K562 (cell line): ENCODE data around the gene LILRA6. TPM values are rescaled to one million over a fixed set of nuclear protein-coding genes. Genes with fewer than 3 reads are reported as not detected.
A peak's percentile ranks its signal among the peaks of the same experiment; 100 is the strongest.

Experiments used
- ATAC-seq: fragments of 200-7000 bp; cut with Tn5 transposase; 3 replicates; pipeline ENCODE4 v1.9.1; 2020; ENCODE audit warnings: moderate library complexity
- BruUV-seq: library from RNA; stranded (reverse); fragments of 400-500 nt; replicated peaks from 2 replicates; lab custom pipeline; 2021; lab: Mats Ljungman, UMichigan
- CTCF ChIA-PET: fragments of 300-600 bp; formaldehyde crosslinking; extraction: SDS; loops from one replicate; lab custom pipeline; 2021; ENCODE audit warnings: low intra/inter-chr PET ratio; lab: Yijun Ruan, JAX
- POLR2A ChIA-PET: fragments of 300-600, 350-650 bp; sonication (Branson Sonifier 250); formaldehyde crosslinking; extraction: SDS; loops from one replicate; lab custom pipeline; 2021; ENCODE audit warnings: antibody characterized with exemption, inconsistent platforms; lab: Yijun Ruan, JAX
- DNase-seq, 4 experiments: peaks; one replicate each; pipeline versions ENCODE4 v3.0.0 to v3.0.0-alpha.2; 2011 to 2018; ENCODE audit warnings: low spot score in 3 of 4, mixed read lengths in 3 of 4; ENCODE audit errors: extremely low read depth in 1 of 4
- FAIRE-seq: peaks from 2 replicates; lab custom pipeline; 2011; peaks lifted over from hg19 to GRCh38; lab: Jason Lieb, UNC
- H2AFZ ChIP-seq: 2 replicates; pipeline ENCODE4 v1.6.0; 2011; ENCODE audit warnings: low read depth, low read length, control low read depth, inconsistent platforms
- H3K27ac ChIP-seq: fragments of 200-600 bp; 3 replicates; pipeline ENCODE4 v1.8.0; 2011; ENCODE audit warnings: low read depth, mild to moderate bottlenecking, control low read depth, inconsistent platforms, low read length, moderate library complexity, mixed read lengths; ENCODE audit errors: extremely low read depth
- H3K27me3 ChIP-seq, 2 experiments: fragments of 300-600 bp in 1 of 2; 2 replicates in 1 of 2; 3 replicates in 1 of 2; pipeline versions ENCODE4 v1.6.0 to v1.8.0; 2011; ENCODE audit warnings: inconsistent platforms in 2 of 2, low read length in 2 of 2, mild to moderate bottlenecking in 1 of 2, mixed read lengths in 1 of 2, moderate library complexity in 1 of 2; ENCODE audit not compliant: control insufficient read depth in 2 of 2, insufficient read depth in 2 of 2
- H3K36me3 ChIP-seq: fragments of 300-600 bp; 3 replicates; pipeline ENCODE4 v1.8.0; 2011; ENCODE audit warnings: mild to moderate bottlenecking, low read length, inconsistent platforms; ENCODE audit not compliant: control insufficient read depth, insufficient read depth
- H3K4me1 ChIP-seq, 2 experiments: fragments of 200-600 bp in 1 of 2; replicated peaks in 1 of 2; 2 replicates in 1 of 2; 3 replicates in 1 of 2; pipeline versions ENCODE4 v1.5.1 to v1.8.0; 2011; ENCODE audit warnings: inconsistent platforms in 2 of 2, low read length in 2 of 2, mild to moderate bottlenecking in 1 of 2, mixed read lengths in 1 of 2, moderate library complexity in 1 of 2; ENCODE audit not compliant: control insufficient read depth in 2 of 2, insufficient read depth in 2 of 2
- H3K4me2 ChIP-seq: 2 replicates; pipeline ENCODE4 v1.6.1; 2011; ENCODE audit warnings: low read length, control low read depth, inconsistent platforms, mixed read lengths; ENCODE audit not compliant: insufficient read depth
- H3K4me3 ChIP-seq: fragments of 200-600 bp; sonication (generic), shearing (Covaris generic); 2 replicates; pipeline ENCODE4 v1.5.1; 2016; ENCODE audit warnings: control low read depth, inconsistent platforms
- H3K79me2 ChIP-seq: fragments of 200-600 bp; 3 replicates; pipeline ENCODE4 v1.8.0; 2011; ENCODE audit warnings: low read length, inconsistent platforms; ENCODE audit not compliant: control insufficient read depth, insufficient read depth
- H3K9ac ChIP-seq, 2 experiments: 2 replicates each; pipeline versions ENCODE4 v1.6.0 to v1.6.1; 2011; ENCODE audit warnings: low read depth in 2 of 2, low read length in 2 of 2, control low read depth in 1 of 2, inconsistent platforms in 1 of 2, mild to moderate bottlenecking in 1 of 2, mixed read lengths in 1 of 2; ENCODE audit not compliant: insufficient read depth in 1 of 2
- H3K9me1 ChIP-seq: one replicate; pipeline ENCODE4 v1.6.0; 2011; ENCODE audit warnings: inconsistent platforms, mild to moderate bottlenecking, low read length, moderate library complexity; ENCODE audit not compliant: control insufficient read depth, insufficient read depth
- H3K9me3 ChIP-seq: replicated peaks from 2 replicates; pipeline ENCODE4 v1.5.1; 2011; ENCODE audit warnings: low read depth, low read length, inconsistent platforms; ENCODE audit not compliant: control insufficient read depth, insufficient read depth
- H4K20me1 ChIP-seq: replicated peaks from 2 replicates; pipeline ENCODE4 v1.6.1; 2011; ENCODE audit warnings: low read length, inconsistent platforms, mixed read lengths; ENCODE audit not compliant: control insufficient read depth, insufficient read depth
- C11orf30 ChIP-seq: fragments of 450-650 bp; IDR thresholded peaks from 2 replicates; pipeline ENCODE4 v1.6.1; 2016; ENCODE audit warnings: low read depth, mild to moderate bottlenecking
- E4F1 ChIP-seq: fragments of 250-450 bp; sonication (Bioruptor Pico); IDR thresholded peaks from 2 replicates; pipeline ENCODE4 v1.5.0; 2021; ENCODE audit warnings: mild to moderate bottlenecking, borderline replicate concordance
- GTF2A2 ChIP-seq: IDR thresholded peaks from 2 replicates; pipeline ENCODE4 v1.6.1; 2016; ENCODE audit warnings: mild to moderate bottlenecking, missing genetic modification characterization, missing compliant biosample characterization
- HNRNPUL1 ChIP-seq: fragments of 200-400 bp; formaldehyde crosslinking; IDR thresholded peaks from 2 replicates; pipeline ENCODE4 v1.6.1; 2017; ENCODE audit warnings: low read length
- ZNF133 ChIP-seq: fragments of 250-450 bp; sonication (Bioruptor Pico); IDR thresholded peaks from 2 replicates; pipeline ENCODE4 v1.4.0; 2020; ENCODE audit warnings: mild to moderate bottlenecking
- ZNF407 ChIP-seq: fragments of 450-650 bp; IDR thresholded peaks from 2 replicates; pipeline ENCODE4 v1.6.1; 2016; ENCODE audit warnings: low read depth
- WGBS: fragments of 100-300 bp; shearing (Covaris generic); methylation state at CpG from one replicate; pipeline ENCODE4 v1.1.6; 2016; ENCODE audit warnings: low coverage, mixed read lengths; ENCODE audit not compliant: insufficient coverage; ENCODE audit errors: missing lambda C conversion rate; 5-methylcytosine and 5-hydroxymethylcytosine counted together
- in situ Hi-C: fragments of 300-500 bp; cut with MboI; formaldehyde crosslinking; loops from 4 replicates; pipeline ENCODE4 v1.15.0; 2018; ENCODE audit warnings: inconsistent platforms, mixed read lengths
- intact Hi-C: fragments of 100-400 bp; cut with micrococcal nuclease; formaldehyde crosslinking; loops from 2 replicates; pipeline ENCODE4 v1.14.2; 2022
- polyA plus RNA-seq, 8 experiments: library from polyadenylated mRNA; depleted of rRNA in 4 of 8; stranded (reverse) in 5 of 8; unstranded in 3 of 8; fragments of >200 nt; fragmentation: Nextera tagmentation in 2 of 8; fragmentation: Illumina TruSeq in 1 of 8; extraction: Ambion mirVana in 2 of 8; extraction: Trizol in 1 of 8; gene quantifications; 2 replicates each; pipeline versions ENCODE4 v1.2.1 to v1.2.3, GENCODE V29; 2011 to 2014; ENCODE audit warnings: inconsistent platforms in 1 of 8, missing spikeins in 1 of 8
- total RNA-seq, 7 experiments: library from RNA; depleted of rRNA in 6 of 7; stranded (reverse); fragments of >200 nt in 6 of 7; fragmentation: Illumina TruSeq in 2 of 7; extraction: Trizol in 2 of 7; gene quantifications; 2 replicates each; pipeline versions ENCODE4 v1.2.1 to v1.2.3, GENCODE V29; 2011 to 2021; ENCODE audit warnings: low replicate concordance in 1 of 7
- TF ChIP-seq, protein P1 (sequence below): sonication (generic); formaldehyde crosslinking; IDR thresholded peaks from 2 replicates; pipeline ENCODE4 v1.8.0; 2022; ENCODE audit warnings: missing genetic modification reagents, mild to moderate bottlenecking, borderline replicate concordance

The LILRA6 gene
- total and polyA plus RNA-seq, 9 of the 15 experiments (the other 6 are each of a cell fraction or from before 2014, with no cell fraction given), result 0.03 TPM; not detected in 8

GRCh38 chr19:54206030-54206830, 36.4 kb downstream of the LILRA6 start:
- POLR2A ChIA-PET, result interaction anchor here (0.6 to 2.9 kb wide), 6 partner anchors 14 to 1105 kb away, joined by 3 to 17 read pairs (median 4); partner anchors contain the start of genes MBOAT7, TMC4 and TSEN34
- CTCF ChIA-PET, result no interaction called here
- Histone ChIP-seq H3K79me2 (peaks cover 88% of the 10 kb centered on the region), H4K20me1 (peaks cover 92% of the 10 kb centered on the region), H3K4me1 (peaks cover 58 to 80% of the 10 kb centered on the region in 2 experiments), H3K9me1 (peaks cover 23% of the 10 kb centered on the region), H3K4me3 (peak overlapping the region; percentile 68; the same call in 1 of the 2 replicates), H2AFZ (no peak overlapping the region), H3K27ac (peak overlapping the region; percentile 89; the same call in 2 of the 3 replicates), H3K9me3 (no peaks in the 10 kb centered on the region), H3K4me2 (peak overlapping the region; percentile 89), H3K27me3 (no peaks in the 10 kb centered on the region), H3K36me3 (peaks cover 84% of the 10 kb centered on the region), H3K9ac (peak overlapping the region; percentile 90 to 98)
- FAIRE-seq (no peak), DNase-seq (peak in 3 of 4 experiments; percentile 45 to 65 (median 47)), ATAC-seq (no peak)
- 52% methylated on average over 20 of the region's 27 CpGs for WGBS
- in situ Hi-C loops, result no loop called here
- intact Hi-C loops, result no loop called here
- BruUV-seq, result no TSS peak
- no peak for TF ChIP-seq E4F1 (CRISPR knock-in tag)
- no peak for TF ChIP-seq HNRNPUL1
- TF ChIP-seq ZNF133 (CRISPR knock-in tag), result no peak
- no peak for TF ChIP-seq C11orf30
- TF ChIP-seq ZNF407, result no peak
- TF ChIP-seq, protein P1, sequence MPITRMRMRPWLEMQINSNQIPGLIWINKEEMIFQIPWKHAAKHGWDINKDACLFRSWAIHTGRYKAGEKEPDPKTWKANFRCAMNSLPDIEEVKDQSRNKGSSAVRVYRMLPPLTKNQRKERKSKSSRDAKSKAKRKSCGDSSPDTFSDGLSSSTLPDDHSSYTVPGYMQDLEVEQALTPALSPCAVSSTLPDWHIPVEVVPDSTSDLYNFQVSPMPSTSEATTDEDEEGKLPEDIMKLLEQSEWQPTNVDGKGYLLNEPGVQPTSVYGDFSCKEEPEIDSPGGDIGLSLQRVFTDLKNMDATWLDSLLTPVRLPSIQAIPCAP (CRISPR knock-in tag), result no peak
- TF ChIP-seq GTF2A2 (tag), result no peak
